WTC11 (cell line): ENCODE results near the gene RCVRN. TPM values are rescaled to one million over a fixed set of nuclear protein-coding genes. Genes with fewer than 3 reads are reported as not detected.

Experiments
- ATAC-seq: fragments of 200-7000 bp; cut with Tn5 transposase; 2 replicates; pipeline ENCODE4 v1.10.0; 2021; ENCODE audit warnings: mild to moderate bottlenecking, moderate library complexity
- CTCF ChIA-PET: fragments of 300-600 bp; sonication (Branson Sonifier 250); formaldehyde crosslinking; loops from one replicate; lab custom pipeline; 2021; ENCODE audit warnings: antibody characterized with exemption; lab: Charles Lee
- POLR2A ChIA-PET: fragments of 350-600 bp; sonication (Branson Sonifier 250); formaldehyde crosslinking; loops from one replicate; lab custom pipeline; 2021; ENCODE audit warnings: antibody characterized with exemption; lab: Charles Lee
- DNase-seq: peaks from one replicate; pipeline ENCODE4 v3.0.0; 2021; ENCODE audit warnings: low spot score
- H3K27ac Mint-ChIP-seq: 2 replicates; pipeline ENCODE4 v1.8.0; 2021; ENCODE audit warnings: mixed read lengths
- H3K27me3 Mint-ChIP-seq: 2 replicates; pipeline ENCODE4 v1.8.0; 2021; ENCODE audit warnings: low read depth, mild to moderate bottlenecking, moderate library complexity, mixed read lengths
- H3K36me3 Mint-ChIP-seq: 2 replicates; pipeline ENCODE4 v1.8.0; 2021; ENCODE audit warnings: mixed read lengths
- H3K4me1 Mint-ChIP-seq: 2 replicates; pipeline ENCODE4 v1.8.0; 2022; ENCODE audit warnings: mixed read lengths
- H3K4me3 Mint-ChIP-seq: 2 replicates; pipeline ENCODE4 v1.8.0; 2021; ENCODE audit warnings: mild to moderate bottlenecking, moderate library complexity, mixed read lengths
- H3K9me3 Mint-ChIP-seq: 2 replicates; pipeline ENCODE4 v1.8.0; 2021; ENCODE audit warnings: mixed read lengths
- AR ChIP-seq: fragments of 250-450 bp; sonication (Bioruptor Pico); IDR thresholded peaks from 2 replicates; pipeline ENCODE4 v1.9.0; 2021; ENCODE audit warnings: mild to moderate bottlenecking
- ARID4B ChIP-seq: sonication (generic); formaldehyde crosslinking; IDR thresholded peaks from 2 replicates; pipeline ENCODE4 v1.8.0; 2023; ENCODE audit warnings: missing genetic modification reagents, mild to moderate bottlenecking, borderline replicate concordance
- ATF6 ChIP-seq: sonication (generic); formaldehyde crosslinking; IDR thresholded peaks from 2 replicates; pipeline ENCODE4 v1.8.1; 2023; ENCODE audit warnings: mild to moderate bottlenecking, missing genetic modification reagents
- CTCF ChIP-seq: fragments of 200-600 bp; IDR thresholded peaks from 2 replicates; pipeline ENCODE4 v1.8.0; 2022; ENCODE audit warnings: antibody characterized with exemption
- E2F4 ChIP-seq: sonication (generic); formaldehyde crosslinking; IDR thresholded peaks from 2 replicates; pipeline ENCODE4 v1.8.1; 2022; ENCODE audit warnings: low read depth, mild to moderate bottlenecking, moderate library complexity, missing genetic modification reagents, borderline replicate concordance
- E2F5 ChIP-seq: sonication (generic); formaldehyde crosslinking; IDR thresholded peaks from 2 replicates; pipeline ENCODE4 v1.8.1; 2022; ENCODE audit warnings: mild to moderate bottlenecking, moderate library complexity, missing genetic modification reagents
- EMX1 ChIP-seq: fragments of 250-450 bp; sonication (Bioruptor Pico); IDR thresholded peaks from 2 replicates; pipeline ENCODE4 v1.8.0; 2021; ENCODE audit warnings: mild to moderate bottlenecking
- HMGXB4 ChIP-seq: sonication (generic); formaldehyde crosslinking; IDR thresholded peaks from 2 replicates; pipeline ENCODE4 v1.8.1; 2023; ENCODE audit warnings: mild to moderate bottlenecking, moderate library complexity, missing genetic modification reagents
- IRF1 ChIP-seq: sonication (generic); formaldehyde crosslinking; IDR thresholded peaks from 2 replicates; pipeline ENCODE4 v1.8.0; 2023; ENCODE audit warnings: missing genetic modification reagents
- JAZF1 ChIP-seq: fragments of 250-450 bp; sonication (Bioruptor Pico); IDR thresholded peaks from 2 replicates; pipeline ENCODE4 v1.9.0; 2021; ENCODE audit warnings: moderate library complexity, mild to moderate bottlenecking, inconsistent platforms
- KAT7 ChIP-seq: sonication (generic); formaldehyde crosslinking; IDR thresholded peaks from 2 replicates; pipeline ENCODE4 v1.8.1; 2023; ENCODE audit warnings: missing genetic modification reagents, mild to moderate bottlenecking, borderline replicate concordance
- NFATC4 ChIP-seq: fragments of 250-450 bp; sonication (Bioruptor Pico); IDR thresholded peaks from 2 replicates; pipeline ENCODE4 v1.9.0; 2021; ENCODE audit warnings: mild to moderate bottlenecking
- PRRX2 ChIP-seq: fragments of 250-450 bp; sonication (Bioruptor Pico); IDR thresholded peaks from 2 replicates; pipeline ENCODE4 v1.8.0; 2021; ENCODE audit warnings: mild to moderate bottlenecking
- ZBTB21 ChIP-seq: sonication (generic); formaldehyde crosslinking; IDR thresholded peaks from 2 replicates; pipeline ENCODE4 v1.8.1; 2023; ENCODE audit warnings: mild to moderate bottlenecking, missing genetic modification reagents, borderline replicate concordance
- ZBTB43 ChIP-seq: sonication (generic); formaldehyde crosslinking; IDR thresholded peaks from 2 replicates; pipeline ENCODE4 v1.8.1; 2023; ENCODE audit warnings: mild to moderate bottlenecking, missing genetic modification reagents
- total RNA-seq: library from RNA; stranded (reverse); gene quantifications from 3 replicates; pipeline ENCODE4 v1.2.3, GENCODE V29; 2021

RCVRN gene
- total RNA-seq, 1 experiment from 2014 or later = not detected

GRCh38 chr17:9953492-9953891 lies 48.4 kb upstream of the RCVRN start (continued):
- TF ChIP-seq PRRX2 (CRISPR knock-in tag) (no peak), AR (CRISPR knock-in tag) (no peak), NFATC4 (CRISPR knock-in tag) (no peak), JAZF1 (CRISPR knock-in tag) (no peak), ZBTB43 (CRISPR knock-in tag) (no peak), ARID4B (CRISPR knock-in tag) (no peak), ATF6 (CRISPR knock-in tag) (no peak), IRF1 (no peak), EMX1 (CRISPR knock-in tag) (no peak), ZBTB21 (CRISPR knock-in tag) (no peak)

GRCh38 chr17:9951803-9952202 lies 46.7 kb upstream of the RCVRN start:
- Mint-ChIP-seq H3K27ac (no peak overlapping the region), H3K9me3 (no peaks in the 10 kb centered on the region), H3K27me3 (no peaks in the 10 kb centered on the region), H3K4me3 (no peak overlapping the region), H3K36me3 (no peaks in the 10 kb centered on the region), H3K4me1 (peaks cover 5% of the 10 kb centered on the region)
- ATAC-seq = no peak
- ChIA-PET CTCF (no interaction called here), POLR2A (no interaction called here)
- no peak for DNase-seq
- no peak for TF ChIP-seq E2F5
- TF ChIP-seq E2F4 = no peak
- no peak for TF ChIP-seq CTCF
- TF ChIP-seq HMGXB4 (CRISPR knock-in tag) = no peak
- no peak for TF ChIP-seq KAT7 (CRISPR knock-in tag)
- TF ChIP-seq IRF1 = no peak
